GM21367 (cell line): ENCODE data around the gene KNCN.

Experiments
- ATAC-seq: cut with Tn5 transposase; IDR thresholded peaks from one replicate; pipeline ENCODE4 v1.9.1; 2021; ENCODE audit not compliant: unreplicated experiment

Gene KNCN

GRCh38 chr1:46551597-46552095 is at the start of gene KNCN:
TSS of gene KNCN (minus strand) at chr1:46551647. CDS start at chr1:46551215, 432 bp downstream.
- ATAC-seq = no peak

GRCh38 chr1:46599059-46599970 is 47.9 kb upstream of the KNCN start:
- no peak for ATAC-seq

GRCh38 chr1:46596846-46597245 is 45.4 kb upstream of the KNCN start:
- ATAC-seq = no peak

GRCh38 chr1:46596036-46596435 is 44.6 kb upstream of the KNCN start:
- ATAC-seq = no peak

DNA sequence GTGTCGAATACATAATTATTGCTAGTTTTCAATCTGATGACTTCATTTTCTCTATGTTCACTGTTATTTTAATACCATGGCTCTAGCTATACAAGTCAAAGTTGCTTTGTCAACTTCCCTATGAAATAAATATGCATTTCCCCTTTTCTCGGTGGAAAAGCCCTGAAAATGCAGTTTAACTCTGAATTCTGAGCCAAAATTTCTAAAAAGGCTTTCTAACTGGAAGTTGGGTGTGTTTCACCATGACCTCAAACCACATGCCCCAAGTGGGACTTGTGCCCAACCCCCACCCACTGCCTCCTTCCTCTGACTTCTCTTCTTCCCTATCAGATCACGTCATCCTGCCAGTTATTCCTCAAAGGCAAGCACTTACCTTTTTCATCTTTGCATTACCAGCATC is 43.7 kb upstream of the KNCN start:
- ATAC-seq = no peak

- no peak for ATAC-seq
These were observed 42.6 kb upstream of the KNCN start for GRCh38 chr1:46594063-46594462.

DNA sequence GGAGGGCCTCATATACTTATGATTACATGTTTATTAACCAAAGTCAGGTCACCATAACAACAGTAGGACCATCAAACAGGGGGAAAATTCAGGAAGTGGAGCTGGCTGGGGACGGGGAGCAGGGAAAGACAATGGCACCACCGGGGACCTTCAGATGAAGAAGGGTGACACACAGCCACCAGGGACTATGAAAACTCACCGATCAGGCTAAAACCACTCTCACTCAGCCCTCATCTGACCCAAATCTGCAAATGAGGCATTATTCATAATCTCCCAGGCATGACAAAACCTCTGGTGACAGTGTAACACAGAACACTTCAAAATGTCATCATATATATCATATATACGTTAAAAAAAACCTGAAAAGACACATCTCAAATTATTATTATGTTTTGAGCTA is 41.4 kb upstream of the KNCN start:
- ATAC-seq = no peak

DNA sequence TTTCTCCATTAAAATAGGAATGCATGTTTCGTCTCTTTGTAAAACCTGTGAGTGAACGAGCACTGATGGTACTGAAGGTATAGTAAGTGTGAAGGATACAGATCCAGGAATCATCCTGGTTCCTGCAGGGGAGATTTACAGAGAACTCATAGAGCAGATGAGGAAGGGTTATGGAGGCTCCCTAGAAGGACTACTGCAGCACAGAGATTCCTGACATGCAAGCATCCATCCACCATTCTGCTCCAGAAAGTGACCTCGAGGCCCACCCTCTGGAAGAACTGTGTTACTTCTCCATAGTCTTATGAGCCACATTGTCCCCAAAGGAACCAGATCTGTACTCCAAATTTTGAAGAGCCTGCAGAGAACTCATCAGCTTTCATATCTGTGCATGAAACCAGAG is 38.1 kb upstream of the KNCN start:
- ATAC-seq = no peak

GRCh38 chr1:46587069-46587468 is 35.6 kb upstream of the KNCN start:
- no peak for ATAC-seq

DNA sequence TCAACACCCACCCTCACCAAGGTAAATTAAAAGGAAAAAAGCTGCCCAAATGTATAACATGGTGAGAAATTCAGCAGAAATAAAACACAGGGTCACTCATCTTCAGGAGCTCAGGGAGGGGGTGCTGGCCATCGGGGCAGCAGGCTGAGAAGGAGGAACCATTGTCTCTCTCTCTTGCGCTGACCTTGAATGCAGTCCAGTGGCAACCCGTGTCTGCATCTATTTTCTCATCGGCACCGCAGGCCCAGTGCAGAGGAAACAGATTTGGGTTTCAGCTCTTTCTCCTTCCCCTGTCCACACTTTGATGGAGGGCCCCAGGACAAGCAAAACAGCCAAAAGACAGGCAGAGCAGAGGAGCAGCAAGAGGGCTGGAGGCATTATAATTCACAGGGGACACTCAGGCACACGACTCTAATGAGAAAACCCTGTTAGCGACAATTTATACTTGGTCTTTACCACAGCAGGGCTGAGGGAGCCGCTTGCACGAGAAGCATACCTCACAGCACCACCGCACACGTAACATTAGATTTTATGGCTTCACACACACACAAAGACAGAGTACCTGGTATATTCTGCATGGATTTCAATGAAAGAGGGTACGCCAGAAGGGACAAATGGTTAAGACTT is 34.0 kb upstream of the KNCN start:
- no peak for ATAC-seq

- ATAC-seq = no peak
These were observed 32.0 kb upstream of the KNCN start for GRCh38 chr1:46583494-46583893.

DNA sequence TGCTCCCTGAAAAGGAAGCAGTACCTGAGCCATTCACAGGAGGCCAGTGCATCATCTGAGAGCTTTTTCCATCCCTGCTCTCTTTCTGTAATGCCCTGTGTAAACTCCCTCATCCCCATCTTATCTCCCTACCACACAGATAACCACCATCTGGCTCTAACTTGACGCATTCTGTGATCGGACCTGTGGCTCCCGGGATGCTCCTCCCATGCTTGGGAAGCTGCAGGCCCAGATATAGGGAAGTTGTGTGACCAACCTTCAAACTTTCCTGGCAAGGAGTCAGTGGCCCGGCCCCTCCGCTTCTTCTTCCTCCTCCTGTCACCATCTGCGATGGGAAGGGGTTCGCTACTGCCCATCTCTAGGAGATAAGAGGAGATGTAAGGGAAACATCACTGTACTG is 31.5 kb upstream of the KNCN start:
- no peak for ATAC-seq

DNA sequence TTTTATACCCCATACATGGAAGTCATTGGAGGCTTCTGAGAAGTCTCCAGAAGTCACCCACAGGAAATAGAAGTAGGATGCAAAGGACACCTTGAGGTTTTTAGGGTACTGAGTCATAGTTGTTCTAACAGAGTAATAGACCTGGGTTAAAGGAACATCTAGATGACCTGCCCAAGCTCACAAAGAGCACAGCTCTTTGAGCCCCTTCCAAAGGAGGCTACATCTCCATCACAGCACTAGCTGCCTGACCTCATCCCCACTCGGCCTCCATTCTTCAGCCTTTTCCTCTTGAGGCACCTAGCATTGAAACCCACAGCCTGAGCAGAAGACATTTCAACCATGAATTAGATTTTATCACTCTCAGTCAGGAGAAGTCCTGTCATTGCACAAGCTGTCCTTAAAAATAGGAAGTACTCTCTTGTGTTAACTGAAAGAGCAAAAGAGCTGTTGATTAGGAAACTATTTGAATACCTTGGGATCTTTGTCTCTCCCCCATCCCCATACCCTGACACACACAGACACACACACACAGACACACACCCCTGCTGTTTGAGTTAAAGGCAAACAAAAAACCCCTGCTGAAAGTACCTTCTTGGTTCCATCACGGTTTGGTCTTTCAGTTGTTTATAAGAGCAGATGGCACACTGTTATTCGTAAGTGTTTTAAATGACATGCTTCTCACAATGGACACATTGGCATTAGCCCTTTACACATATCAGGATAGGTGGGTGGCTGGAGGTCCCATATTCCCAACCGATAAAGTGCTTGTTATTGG is 30.4 kb upstream of the KNCN start:
- no peak for ATAC-seq

GRCh38 chr1:46580140-46580903 is 28.9 kb upstream of the KNCN start:
- no peak for ATAC-seq

DNA sequence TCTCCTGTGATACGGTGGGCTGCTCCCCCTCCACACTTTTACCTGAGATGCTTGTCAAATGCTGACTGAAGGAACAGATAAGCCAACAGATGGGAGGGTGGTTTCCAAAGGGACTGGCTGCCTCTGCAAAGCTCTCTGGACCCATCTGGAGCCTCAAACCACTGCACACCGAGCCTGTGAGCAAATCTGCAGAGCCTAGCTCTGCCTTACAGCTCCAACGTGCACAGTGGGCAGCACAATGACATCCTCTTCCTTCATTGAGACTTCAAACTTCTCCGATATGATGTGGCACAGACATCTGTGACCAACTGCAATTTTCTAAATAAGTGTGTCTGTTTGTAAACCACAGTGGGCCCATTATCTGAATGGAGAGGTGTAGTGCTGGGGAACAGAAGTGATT is 26.2 kb upstream of the KNCN start:
- no peak for ATAC-seq

- ATAC-seq = no peak
These were observed 25.1 kb upstream of the KNCN start for GRCh38 chr1:46576596-46576995.

- ATAC-seq = no peak
These were observed 24.3 kb upstream of the KNCN start for GRCh38 chr1:46575778-46576177.

- ATAC-seq = no peak
These were observed 23.9 kb upstream of the KNCN start for GRCh38 chr1:46575300-46575699.

DNA sequence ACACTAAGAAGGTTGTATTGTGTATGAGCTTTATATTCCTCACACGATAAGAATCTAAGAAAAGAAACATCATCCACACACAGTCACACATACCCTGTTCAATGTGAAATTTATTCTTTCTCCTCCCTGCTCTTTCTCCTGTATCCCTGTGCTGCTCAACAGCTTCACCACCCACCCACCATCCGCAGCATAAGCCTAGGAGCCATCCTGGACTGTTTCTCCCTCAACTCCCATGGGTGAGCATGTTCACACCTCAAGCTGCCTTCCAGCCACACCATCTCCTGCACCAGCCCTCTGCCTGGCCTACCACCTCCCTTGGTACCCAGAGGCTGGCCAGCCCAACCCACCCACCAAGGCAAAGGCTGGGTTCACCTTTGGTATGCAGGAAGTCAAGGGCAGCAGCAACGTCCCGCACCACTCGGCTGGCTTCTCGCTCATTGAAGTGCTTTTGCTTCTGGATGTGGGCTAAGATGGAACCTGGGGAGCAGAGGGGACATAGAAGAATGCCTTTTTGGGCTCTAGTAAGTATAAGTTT is 20.3 kb upstream of the KNCN start:
- no peak for ATAC-seq

- no peak for ATAC-seq
These were observed 18.7 kb upstream of the KNCN start for GRCh38 chr1:46569884-46570725.
